B cell (primary cell): ENCODE measurements around the gene SLC7A6. TPM values are rescaled to one million over a fixed set of nuclear protein-coding genes. Genes with fewer than 3 reads are reported as not detected.

Experiments used
- ATAC-seq: fragments of 200-7000 bp; cut with Tn5 transposase; one replicate; pipeline ENCODE4 v1.10.0; 2021; ENCODE audit warnings: low read depth, mild to moderate bottlenecking, moderate number of reproducible peaks, moderate library complexity
- CTCF ChIA-PET: fragments of 350-600 bp; sonication (Branson Sonifier 250); formaldehyde crosslinking; loops from one replicate; lab custom pipeline; 2021; ENCODE audit warnings: antibody characterized with exemption, inconsistent platforms; lab: Charles Lee
- POLR2A ChIA-PET: fragments of 350-600 bp; sonication (Branson Sonifier 250); formaldehyde crosslinking; loops from one replicate; lab custom pipeline; 2021; ENCODE audit warnings: antibody characterized with exemption; lab: Charles Lee
- DNase-seq: peaks from one replicate; pipeline ENCODE4 v3.0.0; 2013
- H2AFZ ChIP-seq: 2 replicates; pipeline ENCODE4 v1.6.1; 2012; ENCODE audit warnings: mild to moderate bottlenecking, low read depth, low read length; ENCODE audit not compliant: insufficient read depth, poor library complexity, severe bottlenecking
- H3K27ac ChIP-seq, 2 donors: 1 replicate in 1 of 2; 2 replicates in 1 of 2; pipeline ENCODE4 v1.5.1; 2012 to 2013; ENCODE audit warnings: low read length in 2 of 2, mild to moderate bottlenecking in 2 of 2, moderate library complexity in 1 of 2
- H3K27me3 ChIP-seq, 4 experiments: fragments of 200-600 bp in 1 of 4; sonication (generic) in 1 of 4; replicated peaks in 1 of 4; 1 replicate in 2 of 4; 2 replicates in 2 of 4; pipeline versions ENCODE4 v1.6.1 to v1.7.0; 2013 to 2016; ENCODE audit warnings: low read length in 3 of 4, mild to moderate bottlenecking in 2 of 4, mixed read lengths in 1 of 4, moderate library complexity in 1 of 4; ENCODE audit not compliant: insufficient read depth in 4 of 4, control insufficient read depth in 3 of 4; ENCODE audit errors: control extremely low read depth in 1 of 4
- H3K36me3 ChIP-seq, 2 experiments: replicated peaks in 1 of 2; 1 replicate in 1 of 2; 2 replicates in 1 of 2; pipeline versions ENCODE4 v1.6.1 to v1.7.1; 2013; ENCODE audit warnings: low read length in 1 of 2; ENCODE audit not compliant: insufficient read depth in 2 of 2, control insufficient read depth in 1 of 2; ENCODE audit errors: control extremely low read depth in 1 of 2, extremely low read depth in 1 of 2
- H3K4me1 ChIP-seq, 2 donors: fragments of 200-600 bp in 1 of 2; sonication (generic) in 1 of 2; 1 replicate in 1 of 2; 2 replicates in 1 of 2; pipeline versions ENCODE4 v1.5.1 to v1.6.1; 2013 to 2017; ENCODE audit warnings: low read length in 2 of 2; ENCODE audit not compliant: control insufficient read depth in 2 of 2, insufficient read depth in 2 of 2
- H3K4me2 ChIP-seq: replicated peaks from 2 replicates; pipeline ENCODE3; 2012; ENCODE audit warnings: mild to moderate bottlenecking, low read depth, low read length; ENCODE audit not compliant: poor library complexity, severe bottlenecking
- H3K4me3 ChIP-seq, 5 experiments: fragments of 200-600 bp in 1 of 5; sonication (generic) in 1 of 5; 1 replicate in 3 of 5; 2 replicates in 2 of 5; pipeline versions ENCODE4 v1.5.1 to v1.7.0; 2011 to 2016; ENCODE audit warnings: low read length in 4 of 5, mild to moderate bottlenecking in 4 of 5, low read depth in 2 of 5, control low read depth in 1 of 5, moderate library complexity in 1 of 5; ENCODE audit not compliant: insufficient read depth in 1 of 5; ENCODE audit errors: control extremely low read depth in 1 of 5, extremely low read depth in 1 of 5
- H3K79me2 ChIP-seq: fragments of 200-600 bp; sonication (generic); one replicate; pipeline ENCODE4 v1.6.0; 2016; ENCODE audit warnings: low read length; ENCODE audit not compliant: control insufficient read depth, insufficient read depth
- H3K9ac ChIP-seq: fragments of 200-600 bp; sonication (generic); 2 replicates; pipeline ENCODE4 v1.6.1; 2017; ENCODE audit warnings: mild to moderate bottlenecking, low read length, moderate library complexity
- H3K9me3 ChIP-seq, 3 donors: one replicate each; pipeline versions ENCODE4 v1.6.1 to v1.7.1; 2013; ENCODE audit warnings: low read length in 2 of 3; ENCODE audit not compliant: control insufficient read depth in 2 of 3, insufficient read depth in 1 of 3; ENCODE audit errors: control extremely low read depth in 1 of 3
- H4K20me1 ChIP-seq: 2 replicates; pipeline ENCODE4 v1.6.0; 2012; ENCODE audit warnings: mild to moderate bottlenecking, low read length; ENCODE audit not compliant: insufficient read depth, control insufficient read depth, poor library complexity, severe bottlenecking
- H3K27ac Mint-ChIP-seq: one replicate; pipeline ENCODE4 v1.8.0; 2021; ENCODE audit warnings: mixed read lengths
- H3K27me3 Mint-ChIP-seq: one replicate; pipeline ENCODE4 v1.8.0; 2021; ENCODE audit warnings: mixed read lengths
- H3K4me1 Mint-ChIP-seq: one replicate; pipeline ENCODE4 v1.8.0; 2021; ENCODE audit warnings: mixed read lengths
- H3K4me3 Mint-ChIP-seq: one replicate; pipeline ENCODE4 v1.8.0; 2021; ENCODE audit warnings: mixed read lengths
- H3K9me3 Mint-ChIP-seq: one replicate; pipeline ENCODE4 v1.8.0; 2022; ENCODE audit warnings: mixed read lengths; ENCODE audit not compliant: insufficient read depth
- EZH2 ChIP-seq: IDR thresholded peaks from 2 replicates; pipeline ENCODE4 v1.6.1; 2012; ENCODE audit warnings: borderline replicate concordance, low read depth, mild to moderate bottlenecking, moderate library complexity, low read length; ENCODE audit not compliant: insufficient read depth, poor library complexity, severe bottlenecking
- WGBS: methylation state at CpG from one replicate; pipeline ENCODE4 v1.1.5; 2013; ENCODE audit warnings: missing lambda C conversion rate; ENCODE audit not compliant: insufficient coverage; 5-methylcytosine and 5-hydroxymethylcytosine counted together
- intact Hi-C: fragments of 100-400 bp; cut with micrococcal nuclease; formaldehyde crosslinking; loops from one replicate; pipeline ENCODE4 v1.10.0; 2022
- polyA plus RNA-seq: library from polyadenylated mRNA; depleted of rRNA; stranded (reverse); fragments of >200 nt; gene quantifications from 2 replicates; pipeline ENCODE4 v1.2.3, GENCODE V29; 2012
- total RNA-seq, 2 donors: library from RNA; stranded (reverse); fragments of 120-200 nt in 1 of 2; gene quantifications; 1 replicate in 1 of 2; 2 replicates in 1 of 2; pipeline versions ENCODE4 v1.2.3 to v1.2.4, GENCODE V29; 2013 to 2022
- TF ChIP-seq, protein P1 (sequence below): fragments of 200-600 bp; IDR thresholded peaks from one replicate; pipeline ENCODE4 v1.8.0; 2022; ENCODE audit warnings: antibody characterized with exemption, mild to moderate bottlenecking

The SLC7A6 gene
- total and polyA plus RNA-seq, 2 donors (not counting 1 experiment from before 2014, with no cell fraction given): 73.8 to 85.1 TPM

- WGBS: 98% methylated on average over 4 of the region's 5 CpGs
- no peak overlapping the region for H3K4me3 ChIP-seq
- H3K9me3 ChIP-seq: no peaks in the 10 kb centered on the region
Observed at GRCh38 chr16:68298907-68299561, 34.7 kb downstream of the SLC7A6 start.

More at GRCh38 chr16:68298907-68299561, 34.7 kb downstream of the SLC7A6 start:
- peaks cover 23% of the 10 kb centered on the region for H4K20me1 ChIP-seq
- no peak overlapping the region for H3K27ac ChIP-seq
- no peak for TF ChIP-seq EZH2
- TF ChIP-seq, protein P1, sequence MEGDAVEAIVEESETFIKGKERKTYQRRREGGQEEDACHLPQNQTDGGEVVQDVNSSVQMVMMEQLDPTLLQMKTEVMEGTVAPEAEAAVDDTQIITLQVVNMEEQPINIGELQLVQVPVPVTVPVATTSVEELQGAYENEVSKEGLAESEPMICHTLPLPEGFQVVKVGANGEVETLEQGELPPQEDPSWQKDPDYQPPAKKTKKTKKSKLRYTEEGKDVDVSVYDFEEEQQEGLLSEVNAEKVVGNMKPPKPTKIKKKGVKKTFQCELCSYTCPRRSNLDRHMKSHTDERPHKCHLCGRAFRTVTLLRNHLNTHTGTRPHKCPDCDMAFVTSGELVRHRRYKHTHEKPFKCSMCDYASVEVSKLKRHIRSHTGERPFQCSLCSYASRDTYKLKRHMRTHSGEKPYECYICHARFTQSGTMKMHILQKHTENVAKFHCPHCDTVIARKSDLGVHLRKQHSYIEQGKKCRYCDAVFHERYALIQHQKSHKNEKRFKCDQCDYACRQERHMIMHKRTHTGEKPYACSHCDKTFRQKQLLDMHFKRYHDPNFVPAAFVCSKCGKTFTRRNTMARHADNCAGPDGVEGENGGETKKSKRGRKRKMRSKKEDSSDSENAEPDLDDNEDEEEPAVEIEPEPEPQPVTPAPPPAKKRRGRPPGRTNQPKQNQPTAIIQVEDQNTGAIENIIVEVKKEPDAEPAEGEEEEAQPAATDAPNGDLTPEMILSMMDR: no peak
- Mint-ChIP-seq H3K9me3 (no peaks in the 10 kb centered on the region), H3K27me3 (no peaks in the 10 kb centered on the region), H3K4me3 (no peak overlapping the region), H3K4me1 (no peaks in the 10 kb centered on the region), H3K27ac (no peak overlapping the region)
- intact Hi-C loops: no loop called here
- no peaks in the 10 kb centered on the region for H3K27me3 ChIP-seq
- ChIA-PET POLR2A (interaction anchor here (0.6 kb wide), 1 partner anchor 451 kb away, joined by 4 read pairs; no protein-coding TSS in a partner anchor), CTCF (interaction anchor here (1.3 to 2.4 kb wide), 4 partner anchors 9 to 37 kb away, joined by 4 to 11 read pairs (median 6); partner anchors contain the start of gene SLC7A6)
- ATAC-seq (no peak), DNase-seq (no peak)
- H3K4me1 ChIP-seq: no peaks in the 10 kb centered on the region
- peaks cover 14% of the 10 kb centered on the region for H3K79me2 ChIP-seq
- H2AFZ ChIP-seq: no peak overlapping the region
- peaks cover 0 to 96% of the 10 kb centered on the region in 2 experiments for H3K36me3 ChIP-seq
- H3K9ac ChIP-seq: no peak overlapping the region
- no peak overlapping the region for H3K4me2 ChIP-seq
